Neural progenitor cell (in vitro differentiated cells): ENCODE measurements around the gene PSENEN.

Experiments
- EZH2phosphoT487 ChIP-seq: fragments of 200-600 bp; sonication (generic); IDR thresholded peaks from 2 replicates; pipeline ENCODE4 v1.6.1; 2017; ENCODE audit warnings: antibody characterized with exemption
- TF ChIP-seq, protein P1 (sequence below): fragments of 200-600 bp; sonication (generic); IDR thresholded peaks from 2 replicates; pipeline ENCODE4 v1.5.1; 2017; ENCODE audit warnings: antibody characterized with exemption, mild to moderate bottlenecking

DNA sequence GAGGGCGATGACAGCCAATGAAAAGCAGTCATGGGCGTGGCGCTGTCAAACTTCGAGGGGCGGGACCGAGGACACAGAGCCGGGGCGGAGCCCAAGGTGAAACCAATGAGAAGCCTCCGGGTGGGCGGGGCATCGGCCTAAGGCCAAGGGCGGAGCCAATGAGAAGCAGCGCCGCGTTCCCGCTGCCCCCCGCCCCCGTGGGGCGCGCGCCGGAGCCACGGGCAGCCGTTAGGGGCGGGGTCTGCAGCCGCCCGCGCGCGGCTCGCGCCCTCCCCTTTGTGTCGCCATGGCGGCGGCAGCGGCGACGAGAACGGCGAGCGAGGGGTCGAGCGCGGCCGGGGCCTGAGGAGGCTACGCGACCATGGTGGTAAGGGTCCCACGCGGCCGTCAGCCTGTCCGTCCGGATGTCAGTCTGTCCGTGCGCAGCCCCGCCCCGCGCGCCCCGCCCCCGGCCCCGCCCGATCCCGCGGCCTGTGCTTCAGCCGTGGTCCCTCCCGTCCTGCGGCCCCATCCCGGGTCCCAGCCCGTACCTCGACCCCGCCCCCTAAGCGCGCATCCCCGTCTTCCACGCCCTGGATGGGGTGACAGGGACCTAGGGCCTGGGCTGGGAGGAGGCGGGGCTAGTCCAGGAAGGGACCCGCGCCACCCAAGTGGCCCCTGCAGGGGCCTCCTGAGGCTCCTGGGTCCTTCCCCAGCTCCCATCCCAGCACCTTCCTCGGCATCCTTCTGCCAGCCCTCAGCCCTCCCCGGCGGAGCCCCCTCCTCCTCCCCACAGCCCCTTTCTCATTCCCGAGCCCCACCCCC is 30.0 kb downstream of the PSENEN start, which contains the start of gene ARHGAP33:
- no peak for TF ChIP-seq EZH2phosphoT487
- TF ChIP-seq, protein P1, sequence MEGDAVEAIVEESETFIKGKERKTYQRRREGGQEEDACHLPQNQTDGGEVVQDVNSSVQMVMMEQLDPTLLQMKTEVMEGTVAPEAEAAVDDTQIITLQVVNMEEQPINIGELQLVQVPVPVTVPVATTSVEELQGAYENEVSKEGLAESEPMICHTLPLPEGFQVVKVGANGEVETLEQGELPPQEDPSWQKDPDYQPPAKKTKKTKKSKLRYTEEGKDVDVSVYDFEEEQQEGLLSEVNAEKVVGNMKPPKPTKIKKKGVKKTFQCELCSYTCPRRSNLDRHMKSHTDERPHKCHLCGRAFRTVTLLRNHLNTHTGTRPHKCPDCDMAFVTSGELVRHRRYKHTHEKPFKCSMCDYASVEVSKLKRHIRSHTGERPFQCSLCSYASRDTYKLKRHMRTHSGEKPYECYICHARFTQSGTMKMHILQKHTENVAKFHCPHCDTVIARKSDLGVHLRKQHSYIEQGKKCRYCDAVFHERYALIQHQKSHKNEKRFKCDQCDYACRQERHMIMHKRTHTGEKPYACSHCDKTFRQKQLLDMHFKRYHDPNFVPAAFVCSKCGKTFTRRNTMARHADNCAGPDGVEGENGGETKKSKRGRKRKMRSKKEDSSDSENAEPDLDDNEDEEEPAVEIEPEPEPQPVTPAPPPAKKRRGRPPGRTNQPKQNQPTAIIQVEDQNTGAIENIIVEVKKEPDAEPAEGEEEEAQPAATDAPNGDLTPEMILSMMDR: no peak
